Muscle layer of duodenum (tissue), 2 donors: ENCODE measurements around the gene DTNBP1.
A peak's percentile ranks its signal among the peaks of the same experiment; 100 is the strongest.

Source experiments
- H3K27ac ChIP-seq: one replicate; pipeline ENCODE4 v1.7.0; 2013; ENCODE audit warnings: mild to moderate bottlenecking, low read length
- H3K27me3 ChIP-seq: one replicate; pipeline ENCODE4 v1.7.0; 2013; ENCODE audit warnings: low read depth, mild to moderate bottlenecking, control low read depth, low read length
- H3K36me3 ChIP-seq, 2 donors: one replicate each; pipeline ENCODE4 v1.7.0; 2013; ENCODE audit warnings: low read length in 2 of 2, control low read depth in 1 of 2, mild to moderate bottlenecking in 1 of 2; ENCODE audit not compliant: insufficient read depth in 2 of 2, control insufficient read depth in 1 of 2
- H3K4me1 ChIP-seq, 2 donors: one replicate each; pipeline ENCODE4 v1.7.0; 2013; ENCODE audit warnings: low read length in 2 of 2, mild to moderate bottlenecking in 2 of 2, control low read depth in 1 of 2, moderate library complexity in 1 of 2; ENCODE audit not compliant: insufficient read depth in 2 of 2, control insufficient read depth in 1 of 2
- H3K4me3 ChIP-seq, 2 donors: one replicate each; pipeline ENCODE4 v1.7.0; 2013; ENCODE audit warnings: low read length in 2 of 2, low read depth in 1 of 2, mild to moderate bottlenecking in 1 of 2
- H3K9me3 ChIP-seq, 2 donors: one replicate each; pipeline ENCODE4 v1.7.0; 2013; ENCODE audit warnings: low read length in 2 of 2, control low read depth in 1 of 2, mild to moderate bottlenecking in 1 of 2; ENCODE audit not compliant: control insufficient read depth in 1 of 2
- donor health status: healthy.

The DTNBP1 gene

GRCh38 chr6:15481390-15482291 is 181.2 kb downstream of the DTNBP1 start:
- peaks cover 0 to 5% of the 10 kb centered on the region in 2 donors for H3K4me1 ChIP-seq
- no peak overlapping the region for H3K4me3 ChIP-seq
- no peaks in the 10 kb centered on the region for H3K27me3 ChIP-seq
- H3K36me3 ChIP-seq: no peaks in the 10 kb centered on the region
- H3K9me3 ChIP-seq: no peaks in the 10 kb centered on the region
- no peak overlapping the region for H3K27ac ChIP-seq

GRCh38 chr6:15480525-15480924 is 182.3 kb downstream of the DTNBP1 start:
- Histone ChIP-seq H3K4me3 (no peak overlapping the region), H3K9me3 (no peaks in the 10 kb centered on the region), H3K27ac (no peak overlapping the region), H3K36me3 (no peaks in the 10 kb centered on the region), H3K4me1 (peaks cover 6 to 16% of the 10 kb centered on the region in 2 donors), H3K27me3 (no peaks in the 10 kb centered on the region)

- H3K4me3 ChIP-seq: no peak overlapping the region
- no peaks in the 10 kb centered on the region for H3K27me3 ChIP-seq
- no peak overlapping the region for H3K27ac ChIP-seq
Observed at GRCh38 chr6:15479761-15480160, 183.1 kb downstream of the DTNBP1 start.

GRCh38 chr6:15477746-15478145 is 185.1 kb downstream of the DTNBP1 start:
- Histone ChIP-seq H3K4me3 (no peak overlapping the region), H3K9me3 (no peaks in the 10 kb centered on the region), H3K27me3 (no peaks in the 10 kb centered on the region), H3K27ac (no peak overlapping the region), H3K36me3 (peaks cover 0 to 5% of the 10 kb centered on the region in 2 donors), H3K4me1 (peaks cover 6 to 21% of the 10 kb centered on the region in 2 donors)

More at GRCh38 chr6:15479761-15480160, 183.1 kb downstream of the DTNBP1 start:
- Histone ChIP-seq H3K4me1 (peaks cover 6 to 21% of the 10 kb centered on the region in 2 donors), H3K36me3 (no peaks in the 10 kb centered on the region), H3K9me3 (no peaks in the 10 kb centered on the region)

GRCh38 chr6:15476631-15477380 is 186.0 kb downstream of the DTNBP1 start:
- Histone ChIP-seq H3K27ac (peak overlapping the region; percentile 41), H3K4me1 (peaks cover 6 to 21% of the 10 kb centered on the region in 2 donors), H3K9me3 (no peaks in the 10 kb centered on the region), H3K27me3 (no peaks in the 10 kb centered on the region), H3K36me3 (peaks cover 0 to 5% of the 10 kb centered on the region in 2 donors), H3K4me3 (no peak overlapping the region)

- H3K36me3 ChIP-seq: peaks cover 0 to 5% of the 10 kb centered on the region in 2 donors
- H3K27ac ChIP-seq: peak overlapping the region; percentile 22
- H3K9me3 ChIP-seq: no peaks in the 10 kb centered on the region
- no peaks in the 10 kb centered on the region for H3K27me3 ChIP-seq
- peaks cover 6 to 21% of the 10 kb centered on the region in 2 donors for H3K4me1 ChIP-seq
- no peak overlapping the region for H3K4me3 ChIP-seq
Observed at GRCh38 chr6:15475872-15476271, 187.0 kb downstream of the DTNBP1 start.

- Histone ChIP-seq H3K9me3 (no peaks in the 10 kb centered on the region), H3K36me3 (peaks cover 3 to 7% of the 10 kb centered on the region in 2 donors), H3K4me1 (peaks cover 6 to 21% of the 10 kb centered on the region in 2 donors), H3K27me3 (no peaks in the 10 kb centered on the region), H3K4me3 (no peak overlapping the region), H3K27ac (no peak overlapping the region)
Observed at GRCh38 chr6:15475261-15475660, 187.6 kb downstream of the DTNBP1 start.

GRCh38 chr6:15474196-15474595 is 188.6 kb downstream of the DTNBP1 start:
- no peaks in the 10 kb centered on the region for H3K9me3 ChIP-seq
- H3K36me3 ChIP-seq: peaks cover 8 to 9% of the 10 kb centered on the region in 2 donors
- no peak overlapping the region for H3K27ac ChIP-seq
- peaks cover 6 to 21% of the 10 kb centered on the region in 2 donors for H3K4me1 ChIP-seq
- H3K27me3 ChIP-seq: no peaks in the 10 kb centered on the region
- H3K4me3 ChIP-seq: no peak overlapping the region

- Histone ChIP-seq H3K4me3 (no peak overlapping the region), H3K36me3 (peaks cover 8 to 12% of the 10 kb centered on the region in 2 donors), H3K4me1 (peaks cover 6 to 21% of the 10 kb centered on the region in 2 donors), H3K27me3 (no peaks in the 10 kb centered on the region), H3K27ac (peak overlapping the region; percentile 7), H3K9me3 (no peaks in the 10 kb centered on the region)
Observed at GRCh38 chr6:15473741-15474161, 189.1 kb downstream of the DTNBP1 start.

- Histone ChIP-seq H3K27ac (no peak overlapping the region), H3K27me3 (no peaks in the 10 kb centered on the region), H3K36me3 (peaks cover 8 to 17% of the 10 kb centered on the region in 2 donors), H3K9me3 (no peaks in the 10 kb centered on the region), H3K4me1 (peaks cover 6 to 21% of the 10 kb centered on the region in 2 donors), H3K4me3 (no peak overlapping the region)
Observed at GRCh38 chr6:15473174-15473573, 189.7 kb downstream of the DTNBP1 start.
